BJ (cell line): ENCODE measurements around the gene RAB34. TPM values are rescaled to one million over a fixed set of nuclear protein-coding genes. Genes with fewer than 3 reads are reported as not detected.
"Not testable (repeated sequence)": the region's sequence is repeated elsewhere in the genome, so short reads cannot be mapped to it uniquely, and the experiment has no call there.

ENCODE experiments used
- CTCF ChIA-PET: fragments of 350-600 bp; formaldehyde crosslinking; extraction: SDS; loops from one replicate; lab custom pipeline; 2021; ENCODE audit warnings: antibody characterized with exemption, inconsistent platforms; lab: Yijun Ruan, JAX
- POLR2A ChIA-PET: fragments of 300-600 bp; sonication (Branson Sonifier 250); formaldehyde crosslinking; extraction: SDS; loops from one replicate; lab custom pipeline; 2021; ENCODE audit warnings: antibody characterized with exemption; lab: Charles Lee
- DNase-seq: peaks from one replicate; pipeline ENCODE4 v3.0.0-alpha.2; 2011; ENCODE audit warnings: low read depth
- H3K27me3 ChIP-seq: 2 replicates; pipeline ENCODE4 v1.6.0; 2011; ENCODE audit warnings: low read length; ENCODE audit not compliant: control insufficient read depth, insufficient read depth
- H3K36me3 ChIP-seq: 2 replicates; pipeline ENCODE4 v1.5.1; 2011; ENCODE audit warnings: low read length; ENCODE audit not compliant: control insufficient read depth, insufficient read depth
- H3K4me3 ChIP-seq: 2 replicates; pipeline ENCODE4 v1.5.1; 2011; ENCODE audit warnings: low read depth, mild to moderate bottlenecking, control low read depth, low read length
- CTCF ChIP-seq: IDR thresholded peaks from 2 replicates; pipeline ENCODE4 v1.5.1; 2011; ENCODE audit warnings: low read depth, mild to moderate bottlenecking, control low read depth, inconsistent platforms, low read length, moderate library complexity; ENCODE audit not compliant: insufficient read depth
- polyA plus RNA-seq: library from polyadenylated mRNA; depleted of rRNA; stranded (reverse); fragments of >200 nt; gene quantifications from 2 replicates; pipeline ENCODE4 v1.2.3, GENCODE V29; 2011

Gene RAB34
- polyA plus RNA-seq, 1 experiment: 473 TPM

DNA sequence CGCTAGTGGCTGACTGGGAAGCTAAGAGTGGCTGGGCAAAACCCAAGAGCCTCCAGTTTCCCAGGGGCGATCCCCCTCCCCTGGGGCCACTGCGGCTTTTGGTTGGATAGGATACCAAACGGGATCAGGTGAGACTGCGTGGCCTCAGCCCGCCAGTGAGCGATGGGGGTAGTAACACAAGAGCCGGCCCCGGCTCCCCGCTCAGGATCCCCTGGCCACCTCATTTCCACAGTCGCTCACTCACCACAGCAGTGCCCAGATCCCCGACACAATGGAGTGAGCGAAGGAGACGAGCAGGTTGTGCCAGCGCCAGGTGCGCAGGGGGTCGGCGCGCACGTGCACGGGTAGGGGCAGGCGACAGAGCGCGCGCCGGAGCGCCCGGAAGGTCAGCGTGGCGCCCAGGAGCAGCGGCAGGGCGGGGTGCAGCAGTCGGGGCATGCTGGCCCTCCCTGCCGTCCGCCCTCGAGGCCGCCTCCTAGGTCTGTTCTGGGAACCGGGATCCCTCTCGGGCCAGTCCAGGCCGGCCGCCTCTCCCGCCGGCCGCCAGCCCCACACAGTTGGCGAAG lies 8.1 kb upstream of the RAB34 start:
- ChIA-PET POLR2A (interaction anchor here (0.6 to 1.7 kb wide), 2 partner anchors 24 to 174 kb away, joined by 3 to 19 read pairs; no protein-coding TSS in a partner anchor), CTCF (interaction anchor here (0.8 to 10.9 kb wide), 27 partner anchors 10 to 391 kb away, joined by 3 to 416 read pairs (median 8); partner anchors contain the start of genes FAM222B, PHF12, PROCA1 and TRAF4)
- TF ChIP-seq CTCF: no peak
- H3K27me3 ChIP-seq: no peaks in the 10 kb centered on the region
- peaks cover 18% of the 10 kb centered on the region for H3K36me3 ChIP-seq
- peak overlapping the region; percentile 71 for H3K4me3 ChIP-seq
- no peak for DNase-seq

DNA sequence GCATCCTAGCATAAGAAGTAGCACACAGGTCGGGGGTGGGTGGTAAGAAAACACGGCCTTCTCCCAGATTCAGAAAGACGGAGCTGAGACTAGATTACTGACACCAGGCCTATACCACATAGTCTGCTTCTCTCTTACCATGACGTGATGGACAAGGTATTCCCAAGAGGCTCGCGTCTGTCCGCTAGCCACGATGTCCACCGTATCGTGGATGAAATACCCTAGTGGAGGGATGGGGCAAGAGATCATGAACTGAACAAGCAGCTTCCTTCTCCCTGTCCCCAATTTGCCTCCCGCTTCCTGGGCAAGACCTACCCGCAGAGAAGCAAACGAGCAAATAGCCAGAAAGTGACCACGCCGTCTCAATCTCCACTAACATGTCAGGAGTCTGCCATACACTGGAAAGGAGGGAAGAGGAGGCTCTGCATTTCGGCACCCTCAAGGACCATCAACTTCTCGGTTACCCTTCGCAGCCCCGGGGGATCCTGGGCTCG lies 7.5 kb upstream of the RAB34 start:
- peaks cover 18% of the 10 kb centered on the region for H3K36me3 ChIP-seq
- CTCF ChIA-PET: interaction anchor here (0.8 to 10.9 kb wide), 7 partner anchors 14 to 228 kb away, joined by 3 to 416 read pairs (median 5); partner anchors contain the start of genes PROCA1 and TRAF4
- TF ChIP-seq CTCF: 0 out of 2 replicates have a peak, but pooled peaks have one; percentile 17
- DNase-seq: no peak
- POLR2A ChIA-PET: interaction anchor here (0.6 kb wide), 1 partner anchor 174 kb away, joined by 3 read pairs; no protein-coding TSS in a partner anchor
- no peaks in the 10 kb centered on the region for H3K27me3 ChIP-seq
- H3K4me3 ChIP-seq: peak overlapping the region; percentile 71

- Histone ChIP-seq H3K36me3 (peaks cover 18% of the 10 kb centered on the region), H3K4me3 (no peak overlapping the region), H3K27me3 (no peaks in the 10 kb centered on the region)
- ChIA-PET POLR2A (interaction anchor here (0.6 kb wide), 1 partner anchor 78 kb away, joined by 4 read pairs; no protein-coding TSS in a partner anchor), CTCF (interaction anchor here (0.8 to 10.9 kb wide), 6 partner anchors 14 to 228 kb away, joined by 3 to 416 read pairs (median 8); partner anchors contain the start of genes PROCA1 and TRAF4)
- no peak for TF ChIP-seq CTCF
- no peak for DNase-seq
Observed at GRCh38 chr17:28724500-28725165, 7.0 kb upstream of the RAB34 start.

- not testable (repeated sequence) for H3K27me3 ChIP-seq, H3K4me3 ChIP-seq, DNase-seq
- POLR2A ChIA-PET: interaction anchor here (0.6 kb wide), 1 partner anchor 77 kb away, joined by 4 read pairs; no protein-coding TSS in a partner anchor
- H3K36me3 ChIP-seq: peaks cover 18% of the 10 kb centered on the region
- CTCF ChIA-PET: interaction anchor here (1.1 to 10.9 kb wide), 2 partner anchors 24 to 229 kb away, joined by 5 to 416 read pairs; partner anchors contain the start of gene TRAF4
Observed at GRCh38 chr17:28723836-28724499, 6.3 kb upstream of the RAB34 start.

- H3K4me3 ChIP-seq: no peak overlapping the region
- TF ChIP-seq CTCF: no peak
- peaks cover 18% of the 10 kb centered on the region for H3K36me3 ChIP-seq
- DNase-seq: no peak
- CTCF ChIA-PET: interaction anchor here (10.9 kb wide), 1 partner anchor 25 kb away, joined by 416 read pairs; the partner anchor contains the start of gene TRAF4
- POLR2A ChIA-PET: no interaction called here
- no peaks in the 10 kb centered on the region for H3K27me3 ChIP-seq
Observed at GRCh38 chr17:28723159-28723835, 5.6 kb upstream of the RAB34 start.
